Panc1 (cell line): ENCODE data around the gene TRABD2B.

Experiments used
- CTCF ChIP-seq: fragments of 450-650 bp; IDR thresholded peaks from 2 replicates; pipeline ENCODE4 v1.5.1; 2017; ENCODE audit warnings: mild to moderate bottlenecking
- POLR2AphosphoS5 ChIP-seq: IDR thresholded peaks from 2 replicates; pipeline ENCODE4 v1.6.1; 2012; ENCODE audit warnings: mild to moderate bottlenecking, low read depth, low read length, moderate library complexity

GRCh38 chr1:47888294-47888629 is 108.9 kb downstream of the TRABD2B start:
- TF ChIP-seq CTCF (no peak), POLR2AphosphoS5 (no peak)
